Cardiac fibroblast (primary cell): ENCODE results near the gene DDX28.

Experiments used
- DNase-seq, 2 donors: peaks; one replicate each; pipeline versions ENCODE4 v3.0.0 to v3.0.0-alpha.2; 2010; ENCODE audit warnings: low read depth in 2 of 2
- H3K4me3 ChIP-seq, 2 donors: replicated peaks in 1 of 2; 1 replicate in 1 of 2; 2 replicates in 1 of 2; pipeline ENCODE4 v1.5.1; 2011; ENCODE audit warnings: low read depth in 2 of 2, low read length in 2 of 2, mild to moderate bottlenecking in 2 of 2, moderate library complexity in 1 of 2
- TF ChIP-seq, protein P1 (sequence below): IDR thresholded peaks from one replicate; pipeline ENCODE4 v1.5.1; 2011; ENCODE audit warnings: low read depth, mild to moderate bottlenecking, low read length, inconsistent platforms

DDX28 gene

DNA sequence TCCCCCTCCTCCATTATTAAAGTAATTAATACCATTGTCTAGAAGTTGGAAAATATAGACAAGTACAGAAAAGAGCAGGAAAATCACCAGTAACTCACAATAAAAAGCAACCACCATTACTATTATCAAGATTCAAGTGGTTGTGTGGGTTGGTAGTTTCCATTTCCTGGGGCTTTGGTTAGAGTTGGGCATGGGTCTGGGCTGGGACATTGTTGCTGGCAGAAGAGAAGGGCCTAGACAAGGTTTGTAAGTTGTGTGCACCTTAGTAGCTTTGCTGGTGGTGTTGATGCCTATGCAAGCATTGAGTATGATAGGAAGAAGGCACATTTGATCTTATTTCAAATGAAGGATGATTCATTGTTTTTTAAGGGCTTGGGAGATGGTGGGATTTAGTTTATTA is 36.8 kb upstream of the DDX28 start:
- no peak overlapping the region for H3K4me3 ChIP-seq
- TF ChIP-seq, protein P1, sequence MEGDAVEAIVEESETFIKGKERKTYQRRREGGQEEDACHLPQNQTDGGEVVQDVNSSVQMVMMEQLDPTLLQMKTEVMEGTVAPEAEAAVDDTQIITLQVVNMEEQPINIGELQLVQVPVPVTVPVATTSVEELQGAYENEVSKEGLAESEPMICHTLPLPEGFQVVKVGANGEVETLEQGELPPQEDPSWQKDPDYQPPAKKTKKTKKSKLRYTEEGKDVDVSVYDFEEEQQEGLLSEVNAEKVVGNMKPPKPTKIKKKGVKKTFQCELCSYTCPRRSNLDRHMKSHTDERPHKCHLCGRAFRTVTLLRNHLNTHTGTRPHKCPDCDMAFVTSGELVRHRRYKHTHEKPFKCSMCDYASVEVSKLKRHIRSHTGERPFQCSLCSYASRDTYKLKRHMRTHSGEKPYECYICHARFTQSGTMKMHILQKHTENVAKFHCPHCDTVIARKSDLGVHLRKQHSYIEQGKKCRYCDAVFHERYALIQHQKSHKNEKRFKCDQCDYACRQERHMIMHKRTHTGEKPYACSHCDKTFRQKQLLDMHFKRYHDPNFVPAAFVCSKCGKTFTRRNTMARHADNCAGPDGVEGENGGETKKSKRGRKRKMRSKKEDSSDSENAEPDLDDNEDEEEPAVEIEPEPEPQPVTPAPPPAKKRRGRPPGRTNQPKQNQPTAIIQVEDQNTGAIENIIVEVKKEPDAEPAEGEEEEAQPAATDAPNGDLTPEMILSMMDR, result no peak
- no peak for DNase-seq

- no peak overlapping the region for H3K4me3 ChIP-seq
- no peak for DNase-seq
- TF ChIP-seq, protein P1, result no peak
These were observed 32.4 kb upstream of the DDX28 start for GRCh38 chr16:68055395-68055794.

- TF ChIP-seq, protein P1, result no peak
- no peak for DNase-seq
- H3K4me3 ChIP-seq, result no peak overlapping the region
These were observed 26.4 kb upstream of the DDX28 start for GRCh38 chr16:68049449-68049848.

DNA sequence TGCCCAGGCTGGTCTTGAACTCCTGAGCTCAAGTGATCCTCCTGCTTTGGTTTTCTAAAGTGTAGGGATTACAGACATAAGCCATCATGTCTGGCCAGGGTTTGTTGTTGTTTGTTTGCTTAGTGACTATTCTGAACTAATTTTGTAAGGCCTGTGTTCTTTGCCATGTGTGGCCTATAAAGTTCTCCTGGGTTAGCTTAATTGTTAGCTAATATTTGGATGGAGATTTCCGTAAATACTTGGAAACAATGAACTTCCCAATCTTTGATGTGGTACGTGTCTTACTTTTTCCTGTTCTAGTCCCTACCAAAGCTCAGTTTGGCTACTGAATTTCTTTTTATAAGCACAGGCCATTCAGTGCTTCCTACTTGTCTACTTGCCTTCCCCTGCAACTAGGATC is 25.0 kb upstream of the DDX28 start:
- TF ChIP-seq, protein P1, result no peak
- no peak for DNase-seq
- H3K4me3 ChIP-seq, result no peak overlapping the region

DNA sequence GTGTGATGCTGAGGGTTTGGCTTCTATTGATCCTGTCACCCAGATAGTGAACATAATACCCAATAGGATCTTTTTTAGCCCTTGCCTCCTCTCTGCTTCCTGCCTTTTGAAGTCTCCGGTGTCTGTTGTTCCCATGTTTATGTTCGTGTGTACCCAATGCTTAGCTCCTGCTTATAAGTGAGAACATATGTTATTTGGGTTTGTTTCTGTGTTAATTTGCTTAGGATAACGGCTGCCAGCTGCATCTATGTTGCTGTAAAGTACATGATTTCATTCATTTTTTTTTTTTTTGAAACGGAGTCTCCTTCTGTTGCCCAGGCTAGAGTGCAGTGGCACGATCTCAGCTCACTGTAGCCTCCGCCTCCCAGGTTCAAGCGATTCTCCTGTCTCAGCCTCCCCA is 23.1 kb upstream of the DDX28 start:
- no peak overlapping the region for H3K4me3 ChIP-seq
- DNase-seq, result no peak
- TF ChIP-seq, protein P1, result no peak

DNA sequence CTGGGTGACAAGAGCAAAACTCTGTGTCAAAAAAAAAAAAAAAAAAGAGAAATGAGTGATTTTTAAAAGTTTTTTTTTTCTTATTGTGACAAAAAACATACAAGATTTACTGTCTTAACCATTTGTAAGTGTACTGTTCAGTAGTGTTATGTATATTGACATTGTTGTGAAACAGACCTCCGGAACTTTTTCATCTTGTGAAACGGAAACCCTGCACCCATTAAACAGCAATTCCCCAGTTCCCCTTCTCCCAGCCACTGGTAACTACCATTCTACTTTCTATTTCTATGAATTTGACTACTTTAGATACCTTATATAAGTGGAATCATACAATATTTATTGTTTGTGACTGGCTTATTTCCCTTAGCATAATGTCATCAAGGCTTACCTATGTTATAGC is 18.8 kb upstream of the DDX28 start:
- no peak overlapping the region for H3K4me3 ChIP-seq
- no peak for DNase-seq
- TF ChIP-seq, protein P1, result no peak

DNA sequence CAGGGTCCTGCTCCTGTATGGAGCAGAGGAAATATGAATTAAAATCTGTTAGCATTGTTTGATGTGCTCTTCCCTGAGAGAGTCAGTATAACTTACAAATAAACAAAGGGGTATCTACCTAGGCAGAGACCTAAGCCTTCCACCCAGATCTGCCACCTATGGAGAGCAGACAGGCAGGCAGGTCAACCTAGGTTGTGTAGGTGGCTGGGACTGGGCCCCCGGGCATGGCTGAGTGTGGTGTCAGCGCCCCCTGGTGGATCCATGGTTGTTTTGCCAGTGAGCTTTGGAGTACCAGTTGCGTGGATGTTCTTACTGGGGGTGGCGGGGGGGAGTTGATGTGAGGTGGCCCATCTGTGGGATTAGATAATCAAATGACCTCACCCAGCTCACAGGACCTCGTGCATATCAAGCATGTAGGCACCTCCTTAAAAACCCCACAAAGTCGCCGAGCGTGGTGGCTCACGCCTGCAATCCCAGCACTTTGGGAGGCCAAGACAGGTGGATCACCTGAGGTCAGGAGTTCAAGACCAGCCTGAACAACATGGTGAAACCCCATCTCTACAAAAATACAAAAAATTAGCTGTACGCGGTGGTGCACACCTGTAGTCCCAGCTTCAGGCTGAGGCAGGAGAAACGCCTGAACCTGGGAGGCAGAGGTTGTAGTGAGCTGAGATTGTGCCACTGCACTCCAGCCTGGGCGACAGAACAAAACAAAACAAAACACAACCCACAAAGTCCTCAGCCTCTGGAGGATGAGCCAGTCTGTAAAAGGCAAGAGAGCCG is 17.7 kb upstream of the DDX28 start:
- TF ChIP-seq, protein P1, result peak; percentile 86
- DNase-seq, result peak; percentile 69 to 76
- H3K4me3 ChIP-seq, result no peak overlapping the region
